ENCODE results near the gene FCER2.

Gene FCER2

GRCh38 chr19:7692417-7693088 is 9.4 kb downstream of the FCER2 start:
- H3K27ac ChIP-seq, result no peak overlapping the region
- DNase-seq (ENCODE audit: low spot score), result no peak
- no peak for TF ChIP-seq CTCF (IDR thresholded peaks at IDR 0.05)

GRCh38 chr19:7691497-7691896 is 10.4 kb downstream of the FCER2 start:
- no peak for TF ChIP-seq CTCF (IDR thresholded peaks at IDR 0.05)
- Histone ChIP-seq H3K4me3 (no peak overlapping the region), H3K27ac (no peak overlapping the region)
- DNase-seq (ENCODE audit: low spot score), result no peak

More at GRCh38 chr19:7692417-7693088, 9.4 kb downstream of the FCER2 start:
- no peak overlapping the region for H3K4me3 ChIP-seq

- DNase-seq (ENCODE audit: low spot score), result no peak
- no peak overlapping the region for H3K27ac ChIP-seq
- no peak for TF ChIP-seq CTCF (IDR thresholded peaks at IDR 0.05)
- H3K4me3 ChIP-seq, result no peak overlapping the region
These were observed 11.1 kb downstream of the FCER2 start for GRCh38 chr19:7690779-7691258.

- DNase-seq (ENCODE audit: low spot score), result no peak
- TF ChIP-seq CTCF (IDR thresholded peaks at IDR 0.05), result no peak
- no peak overlapping the region for H3K27ac ChIP-seq
- H3K4me3 ChIP-seq, result no peak overlapping the region
These were observed 12.8 kb downstream of the FCER2 start for GRCh38 chr19:7689165-7689564.

GRCh38 chr19:7687177-7687576 is 14.8 kb downstream of the FCER2 start:
- TF ChIP-seq CTCF (IDR thresholded peaks at IDR 0.05), result no peak
- no peak overlapping the region for H3K4me3 ChIP-seq
- no peak overlapping the region for H3K27ac ChIP-seq
- no peak for DNase-seq (ENCODE audit: low spot score)

- DNase-seq (ENCODE audit: low spot score), result no peak
- no peak for TF ChIP-seq CTCF (IDR thresholded peaks at IDR 0.05)
- no peak overlapping the region for H3K4me3 ChIP-seq
- no peak overlapping the region for H3K27ac ChIP-seq
These were observed 16.1 kb downstream of the FCER2 start for GRCh38 chr19:7685546-7686445.
